ENCODE data around the gene GCNT2. TPM values are rescaled to one million over a fixed set of nuclear protein-coding genes. Genes with fewer than 3 reads are reported as not detected.
"Not testable (repeated sequence)": the region's sequence is repeated elsewhere in the genome, so short reads cannot be mapped to it uniquely, and the experiment has no call there.

The GCNT2 gene
- polyA plus RNA-seq, 3 donors = 3.5 to 10.0 (median 4.3) TPM

GRCh38 chr6:10598084-10598960, 77.2 kb downstream of the GCNT2 start:
- H3K27ac ChIP-seq (ENCODE audit: low read depth in 1 of 2, low read length in 2 of 2) = peak overlapping the region; percentile 80 to 88
- WGBS (ENCODE audit: insufficient coverage) = 0% methylated on average over 1 of the region's 11 CpGs
- TF ChIP-seq CTCF (IDR thresholded peaks at IDR 0.05) = no peak
- intact Hi-C loops (cut with micrococcal nuclease) = loop anchor here (5.0 to 10.0 kb wide), 3 partner anchors 34 to 76 kb away; partner anchors contain the start of gene GCNT2 (in 1 of the 2)
- H3K4me1 ChIP-seq (ENCODE audit: control insufficient read depth in 1 of 2, insufficient read depth in 2 of 2, low read length in 2 of 2) = peaks cover 64 to 80% of the 10 kb centered on the region in 2 donors
- H3K27ac Mint-ChIP-seq = peak overlapping the region; percentile 93 to 99 (median 98)
- H3K9me3 Mint-ChIP-seq = peaks cover 0 to 3% (median 0%) of the 10 kb centered on the region in 7 donors
- peaks cover 72% of the 10 kb centered on the region for H3K4me1 Mint-ChIP-seq
- peaks cover 0 to 3% of the 10 kb centered on the region in 2 donors for H3K36me3 Mint-ChIP-seq
- peaks cover 82% of the 10 kb centered on the region for H3K79me2 ChIP-seq (ENCODE audit: insufficient read depth, low read length)
- no peaks in the 10 kb centered on the region for H3K27me3 ChIP-seq (ENCODE audit: control insufficient read depth in 2 of 2, insufficient read depth in 2 of 2, low read length in 2 of 2)
- DNase-seq = peak; percentile 58 to 91 (median 89)
- peak overlapping the region; percentile 17 to 66 (median 45) for H3K4me3 ChIP-seq (replicated peaks in 1 of 3; ENCODE audit: low read depth in 2 of 3, low read length in 3 of 3)
- H3K9ac ChIP-seq (ENCODE audit: insufficient read depth, low read length, poor library complexity, severe bottlenecking) = peak overlapping the region; percentile 38
- H3K36me3 ChIP-seq (replicated peaks in 1 of 2; ENCODE audit: control insufficient read depth in 1 of 2, insufficient read depth in 2 of 2, low read length in 2 of 2) = peaks cover 0 to under 1% of the 10 kb centered on the region in 2 donors
- H3K9me3 ChIP-seq (replicated peaks in 1 of 2; ENCODE audit: control insufficient read depth in 1 of 2, insufficient read depth in 1 of 2, low read length in 2 of 2) = no peaks in the 10 kb centered on the region
- H3K4me2 ChIP-seq (replicated peaks; ENCODE audit: extremely low read depth, low read length, poor library complexity, severe bottlenecking) = peak overlapping the region; percentile 73
- peaks cover 0 to 1% (median 0%) of the 10 kb centered on the region in 3 donors for H3K27me3 Mint-ChIP-seq (ENCODE audit: low read depth in 3 of 3)
- peak overlapping the region; percentile 56 to 80 for H3K4me3 Mint-ChIP-seq
- no peaks in the 10 kb centered on the region for H4K20me1 ChIP-seq (ENCODE audit: insufficient read depth, low read length)
- H2AFZ ChIP-seq (ENCODE audit: insufficient read depth, low read depth, low read length, poor library complexity, severe bottlenecking) = peak overlapping the region; percentile 44

- no peak for TF ChIP-seq CTCF (IDR thresholded peaks at IDR 0.05)
- 90% methylated on average over 2 of the region's 7 CpGs for WGBS (ENCODE audit: insufficient coverage)
- Mint-ChIP-seq H3K4me1 (peaks cover 73% of the 10 kb centered on the region), H3K27ac (peak overlapping the region; percentile 93 to 99 (median 98)), H3K36me3 (peaks cover 0 to 3% of the 10 kb centered on the region in 2 donors), H3K27me3 (ENCODE audit: low read depth in 3 of 3) (no peaks in the 10 kb centered on the region), H3K4me3 (no peak overlapping the region), H3K9me3 (peaks cover 0 to 3% (median 0%) of the 10 kb centered on the region in 7 donors)
- H3K79me2 ChIP-seq (ENCODE audit: insufficient read depth, low read length) = peaks cover 78% of the 10 kb centered on the region
- intact Hi-C loops (cut with micrococcal nuclease) = loop anchor here (5.0 to 10.0 kb wide), 3 partner anchors 33 to 77 kb away; partner anchors contain the start of gene GCNT2 (in 1 of the 2)
- peak overlapping the region; percentile 80 to 88 for H3K27ac ChIP-seq (ENCODE audit: low read depth in 1 of 2, low read length in 2 of 2)
- no peaks in the 10 kb centered on the region for H3K36me3 ChIP-seq (replicated peaks in 1 of 2; ENCODE audit: control insufficient read depth in 1 of 2, insufficient read depth in 2 of 2, low read length in 2 of 2)
- H3K9ac ChIP-seq (ENCODE audit: insufficient read depth, low read length, poor library complexity, severe bottlenecking) = no peak overlapping the region
- H2AFZ ChIP-seq (ENCODE audit: insufficient read depth, low read depth, low read length, poor library complexity, severe bottlenecking) = no peak overlapping the region
- H3K4me1 ChIP-seq (ENCODE audit: control insufficient read depth in 1 of 2, insufficient read depth in 2 of 2, low read length in 2 of 2) = peaks cover 67 to 76% of the 10 kb centered on the region in 2 donors
- no peak overlapping the region for H3K4me2 ChIP-seq (replicated peaks; ENCODE audit: extremely low read depth, low read length, poor library complexity, severe bottlenecking)
- H3K4me3 ChIP-seq (replicated peaks in 1 of 3; ENCODE audit: low read depth in 2 of 3, low read length in 3 of 3) = peak overlapping the region in 1 of 3 experiments; percentile 66
- DNase-seq = no peak
- H3K9me3 ChIP-seq (replicated peaks in 1 of 2; ENCODE audit: control insufficient read depth in 1 of 2, insufficient read depth in 1 of 2, low read length in 2 of 2) = no peaks in the 10 kb centered on the region
- no peaks in the 10 kb centered on the region for H3K27me3 ChIP-seq (ENCODE audit: control insufficient read depth in 2 of 2, insufficient read depth in 2 of 2, low read length in 2 of 2)
- H4K20me1 ChIP-seq (ENCODE audit: insufficient read depth, low read length) = peaks cover 2% of the 10 kb centered on the region
These were observed 77.9 kb downstream of the GCNT2 start for GRCh38 chr6:10599046-10599445.

- H3K9ac ChIP-seq (ENCODE audit: insufficient read depth, low read length, poor library complexity, severe bottlenecking); H3K9me3 ChIP-seq (replicated peaks in 1 of 2; ENCODE audit: control insufficient read depth in 1 of 2, insufficient read depth in 1 of 2, low read length in 2 of 2); intact Hi-C loops (cut with micrococcal nuclease); DNase-seq; H3K4me3 Mint-ChIP-seq; H3K36me3 ChIP-seq (replicated peaks in 1 of 2; ENCODE audit: control insufficient read depth in 1 of 2, insufficient read depth in 2 of 2, low read length in 2 of 2); H3K4me2 ChIP-seq (replicated peaks; ENCODE audit: extremely low read depth, low read length, poor library complexity, severe bottlenecking); H3K9me3 Mint-ChIP-seq; H2AFZ ChIP-seq (ENCODE audit: insufficient read depth, low read depth, low read length, poor library complexity, severe bottlenecking); H3K36me3 Mint-ChIP-seq; H3K4me3 ChIP-seq (replicated peaks in 1 of 3; ENCODE audit: low read depth in 2 of 3, low read length in 3 of 3); H3K27me3 ChIP-seq (ENCODE audit: control insufficient read depth in 2 of 2, insufficient read depth in 2 of 2, low read length in 2 of 2); H3K27ac ChIP-seq (ENCODE audit: low read depth in 1 of 2, low read length in 2 of 2); H3K27me3 Mint-ChIP-seq (ENCODE audit: low read depth in 3 of 3): not testable (repeated sequence)
- WGBS (ENCODE audit: insufficient coverage) = 100% methylated on average over 1 of the region's 5 CpGs
- Histone ChIP-seq H3K79me2 (ENCODE audit: insufficient read depth, low read length) (peaks cover 81% of the 10 kb centered on the region), H4K20me1 (ENCODE audit: insufficient read depth, low read length) (peaks cover 16% of the 10 kb centered on the region), H3K4me1 (ENCODE audit: control insufficient read depth in 1 of 2, insufficient read depth in 2 of 2, low read length in 2 of 2) (peaks cover 55 to 60% of the 10 kb centered on the region in 2 donors)
- H3K4me1 Mint-ChIP-seq = peaks cover 59% of the 10 kb centered on the region
- H3K27ac Mint-ChIP-seq = peak overlapping the region in 3 of 7 donors; percentile 5 to 83 (median 40)
These were observed 79.5 kb downstream of the GCNT2 start for GRCh38 chr6:10600681-10601080.
